Sigmoid colon (tissue), 4 donors: ENCODE data around the gene SMAD6.

ENCODE experiments used
- EP300 ChIP-seq, 4 donors: sonication (generic); formaldehyde crosslinking; IDR thresholded peaks; one replicate each; pipeline ENCODE4 v1.6.1; 2017; ENCODE audit warnings: antibody characterized with exemption in 4 of 4
- POLR2A ChIP-seq, 2 donors: fragments of 450-650 bp; IDR thresholded peaks; one replicate each; pipeline ENCODE4 v1.6.1; 2016; ENCODE audit warnings: antibody characterized with exemption in 2 of 2, mild to moderate bottlenecking in 2 of 2, moderate library complexity in 2 of 2
- POLR2AphosphoS5 ChIP-seq, 4 donors: sonication (generic); formaldehyde crosslinking; IDR thresholded peaks; one replicate each; pipeline ENCODE4 v1.6.1; 2017; ENCODE audit warnings: antibody characterized with exemption in 4 of 4
- TF ChIP-seq, protein P1 (sequence below), 4 experiments: fragments of 450-650 bp in 3 of 4; fragments of 200-600 bp in 1 of 4; IDR thresholded peaks; one replicate each; pipeline ENCODE4 v1.5.1; 2016 to 2019; ENCODE audit warnings: antibody characterized with exemption in 4 of 4, mild to moderate bottlenecking in 3 of 4, moderate library complexity in 2 of 4

DNA sequence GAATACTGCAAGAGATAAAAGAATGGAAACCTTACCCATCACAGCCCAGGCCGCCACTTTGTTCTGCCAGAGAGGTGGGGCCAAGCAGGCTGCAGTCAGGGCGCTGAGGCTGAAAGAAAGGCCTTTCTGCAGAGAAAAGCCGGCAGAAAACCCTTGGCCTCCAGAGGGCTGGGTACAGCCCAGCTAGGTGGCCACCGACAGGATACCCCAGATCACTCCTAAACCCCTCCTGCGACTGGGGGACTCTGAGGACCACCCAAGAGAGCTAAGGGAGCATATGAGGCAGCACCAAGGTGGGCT is 69.3 kb downstream of the SMAD6 start:
- TF ChIP-seq, protein P1, sequence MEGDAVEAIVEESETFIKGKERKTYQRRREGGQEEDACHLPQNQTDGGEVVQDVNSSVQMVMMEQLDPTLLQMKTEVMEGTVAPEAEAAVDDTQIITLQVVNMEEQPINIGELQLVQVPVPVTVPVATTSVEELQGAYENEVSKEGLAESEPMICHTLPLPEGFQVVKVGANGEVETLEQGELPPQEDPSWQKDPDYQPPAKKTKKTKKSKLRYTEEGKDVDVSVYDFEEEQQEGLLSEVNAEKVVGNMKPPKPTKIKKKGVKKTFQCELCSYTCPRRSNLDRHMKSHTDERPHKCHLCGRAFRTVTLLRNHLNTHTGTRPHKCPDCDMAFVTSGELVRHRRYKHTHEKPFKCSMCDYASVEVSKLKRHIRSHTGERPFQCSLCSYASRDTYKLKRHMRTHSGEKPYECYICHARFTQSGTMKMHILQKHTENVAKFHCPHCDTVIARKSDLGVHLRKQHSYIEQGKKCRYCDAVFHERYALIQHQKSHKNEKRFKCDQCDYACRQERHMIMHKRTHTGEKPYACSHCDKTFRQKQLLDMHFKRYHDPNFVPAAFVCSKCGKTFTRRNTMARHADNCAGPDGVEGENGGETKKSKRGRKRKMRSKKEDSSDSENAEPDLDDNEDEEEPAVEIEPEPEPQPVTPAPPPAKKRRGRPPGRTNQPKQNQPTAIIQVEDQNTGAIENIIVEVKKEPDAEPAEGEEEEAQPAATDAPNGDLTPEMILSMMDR (IDR thresholded peaks at IDR 0.05) = no peak
- no peak for TF ChIP-seq POLR2AphosphoS5 (IDR thresholded peaks at IDR 0.05)
- no peak for TF ChIP-seq POLR2A (IDR thresholded peaks at IDR 0.05)
- no peak for TF ChIP-seq EP300 (IDR thresholded peaks at IDR 0.05)
